Ovary (tissue), 9 donors: ENCODE data around the gene FOXD2. TPM values are rescaled to one million over a fixed set of nuclear protein-coding genes. Genes with fewer than 3 reads are reported as not detected.

Experiments
- DNase-seq, 5 donors: peaks; one replicate each; pipeline ENCODE4 v3.0.0-alpha.2; 2019 to 2020
- H3K27ac ChIP-seq, 2 donors: fragments of 200-600 bp; one replicate each; pipeline versions ENCODE4 v1.5.1 to v1.8.0; 2019 to 2022
- H3K27me3 ChIP-seq: fragments of 200-600 bp; one replicate; pipeline ENCODE4 v1.8.0; 2022
- H3K36me3 ChIP-seq: fragments of 200-600 bp; sonication (generic); one replicate; pipeline ENCODE4 v1.5.1; 2019
- H3K4me1 ChIP-seq: one replicate; pipeline ENCODE4 v1.8.1; 2013; ENCODE audit warnings: mild to moderate bottlenecking, moderate library complexity; ENCODE audit not compliant: insufficient read depth
- H3K4me3 ChIP-seq: fragments of 200-600 bp; sonication (generic); one replicate; pipeline ENCODE4 v1.5.1; 2017
- H3K9me3 ChIP-seq, 2 donors: fragments of 200-600 bp in 1 of 2; sonication (generic) in 1 of 2; one replicate each; pipeline versions ENCODE4 v1.5.1 to v1.8.1; 2013 to 2019; ENCODE audit warnings: mild to moderate bottlenecking in 1 of 2, moderate library complexity in 1 of 2
- CTCF ChIP-seq, 3 donors: fragments of 450-650 bp in 2 of 3; fragments of 200-600 bp in 1 of 3; IDR thresholded peaks; one replicate each; pipeline versions ENCODE4 v1.5.1 to v1.8.0; 2016 to 2022; ENCODE audit warnings: antibody characterized with exemption in 3 of 3, mild to moderate bottlenecking in 1 of 3
- EP300 ChIP-seq: sonication (generic); formaldehyde crosslinking; IDR thresholded peaks from one replicate; pipeline ENCODE4 v1.6.1; 2017; ENCODE audit warnings: antibody characterized with exemption
- POLR2A ChIP-seq: fragments of 450-650 bp; IDR thresholded peaks from one replicate; pipeline ENCODE4 v1.6.1; 2017; ENCODE audit warnings: antibody characterized with exemption, mild to moderate bottlenecking, moderate library complexity
- WGBS, 3 donors: extraction: QIAGEN DNeasy Blood & Tissue Kit in 1 of 3; methylation state at CpG; one replicate each; pipeline versions ENCODE4 v1.1.5 to v1.1.7; 2013 to 2017; 5-methylcytosine and 5-hydroxymethylcytosine counted together
- intact Hi-C, 4 donors: fragments of 100-400 bp; cut with DNase I; formaldehyde crosslinking; loops; one replicate each; pipeline versions ENCODE4 v1.11.0 to v1.15.1; 2022 to 2023
- polyA plus RNA-seq, 2 donors: library from polyadenylated mRNA; stranded (reverse); fragments of 200-250 nt in 1 of 2; fragments of 350-450 nt in 1 of 2; fragmentation: Illumina TruSeq in 1 of 2; extraction: RNeasy Lipid Tissue Mini Kit (QIAGEN cat#74804) in 1 of 2; gene quantifications; one replicate each; pipeline ENCODE4 v1.2.3, GENCODE V29; 2013 to 2014
- total RNA-seq, 7 donors: library from RNA; depleted of rRNA in 2 of 7; stranded (reverse); fragments of >200 nt in 2 of 7; fragmentation: NEBNext Ultra II Directional in 3 of 7; extraction: Animal tissue kit (Norgen Biotek cat#: 25700) in 3 of 7; gene quantifications; one replicate each; pipeline versions ENCODE4 v1.1.0 to v1.2.4, GENCODE V29; 2016 to 2023
- donor health status: DM: no; HTN: no; CAD: no; lungs with moderate emphysema.
- donor health status: DM: no; HTN: no; CAD: no.
- donor health status: Bipolar disorder and iron deficiency.
- donor health status: DM: yes; HTN: yes; CAD: no.
- donor health status: DM: no; HTN: no; CAD: no.
- donor health status: DM: yes; HTN: yes; CAD: no.

Gene FOXD2
- total and polyA plus RNA-seq, 9 donors: 0.05 to 0.18 (median 0.09) TPM; not detected in 3

- 39 to 73% (median 68%) methylated on average over 2 of the region's 2 CpGs for WGBS, 3 donors
These were observed 19.7 kb upstream of the FOXD2 start for GRCh38 chr1:47418122-47418521.

DNA sequence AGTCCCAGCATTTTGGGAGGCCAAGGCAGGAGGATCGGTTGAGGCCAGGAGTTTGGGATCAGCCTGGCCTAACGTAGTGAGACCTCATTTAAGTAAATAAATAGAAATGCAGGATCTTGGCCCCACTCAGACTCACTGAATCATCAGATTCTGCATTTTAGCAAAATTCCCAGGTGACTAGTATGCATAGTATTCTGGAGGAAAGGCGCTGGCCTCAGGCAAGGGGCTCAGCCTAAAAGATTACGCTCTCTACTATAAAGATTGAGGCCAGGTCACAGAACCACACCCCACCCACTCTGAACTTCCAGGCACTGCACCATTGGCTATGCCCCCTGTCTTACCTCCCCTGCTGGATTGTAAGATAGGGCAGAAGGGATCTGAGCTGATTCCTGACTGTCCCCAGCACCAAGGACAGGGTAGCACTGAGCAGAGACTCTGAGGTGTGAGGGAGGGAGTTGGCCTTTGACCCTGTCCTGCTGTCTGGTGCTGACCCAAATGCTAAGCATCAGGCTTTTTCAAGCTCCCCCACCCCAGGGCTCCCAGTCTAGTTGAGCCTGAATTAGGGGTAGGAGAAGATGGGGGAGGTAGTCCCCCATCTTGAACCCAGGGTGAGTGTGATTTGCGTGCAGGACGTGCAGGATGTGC, 19.0 kb upstream of the FOXD2 start:
- no peak for DNase-seq
- intact Hi-C loops: no loop called here
- no peak for TF ChIP-seq POLR2A
- TF ChIP-seq EP300: no peak
- TF ChIP-seq CTCF (IDR thresholded peaks at IDR 0.05): no peak
- Histone ChIP-seq H3K36me3 (no peaks in the 10 kb centered on the region), H3K4me1 (no peaks in the 10 kb centered on the region), H3K27ac (no peak overlapping the region), H3K27me3 (no peaks in the 10 kb centered on the region), H3K9me3 (no peaks in the 10 kb centered on the region), H3K4me3 (no peak overlapping the region)
- WGBS, 3 donors: 81 to 90% (median 87%) methylated on average over 6 of the region's 6 CpGs

More at GRCh38 chr1:47418122-47418521, 19.7 kb upstream of the FOXD2 start:
- Histone ChIP-seq H3K27me3 (no peaks in the 10 kb centered on the region), H3K27ac (no peak overlapping the region), H3K4me1 (no peaks in the 10 kb centered on the region), H3K9me3 (no peaks in the 10 kb centered on the region), H3K36me3 (no peaks in the 10 kb centered on the region), H3K4me3 (no peak overlapping the region)
- intact Hi-C loops: no loop called here
- no peak for TF ChIP-seq EP300
- DNase-seq: no peak

- intact Hi-C loops: no loop called here
These were observed 17.3 kb upstream of the FOXD2 start for GRCh38 chr1:47420547-47420946.

DNA sequence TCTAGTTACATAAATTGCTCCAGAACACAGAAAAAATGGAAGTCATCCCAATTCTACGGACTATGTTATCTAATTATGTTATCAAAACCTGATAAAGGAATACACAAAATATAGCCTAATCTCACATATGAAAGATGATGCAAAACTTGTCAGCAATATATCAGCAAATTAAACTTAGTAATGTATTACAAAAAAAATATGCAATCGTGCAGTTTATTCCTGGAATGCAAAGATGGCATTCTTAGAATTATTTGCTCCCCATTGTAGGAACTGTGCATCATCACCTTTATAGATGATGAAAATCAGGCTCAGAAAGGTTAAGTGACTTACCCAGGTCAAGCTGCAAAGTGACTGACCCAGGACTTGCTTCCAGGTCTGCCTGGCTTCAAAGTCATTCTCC, 14.0 kb upstream of the FOXD2 start:
- TF ChIP-seq POLR2A (no peak), CTCF (IDR thresholded peaks at IDR 0.05) (no peak)
- Histone ChIP-seq H3K9me3 (no peaks in the 10 kb centered on the region), H3K4me1 (no peaks in the 10 kb centered on the region), H3K27me3 (no peaks in the 10 kb centered on the region), H3K36me3 (no peaks in the 10 kb centered on the region), H3K27ac (no peak overlapping the region), H3K4me3 (no peak overlapping the region)
- 14 to 25% (median 20%) methylated on average over 2 of the region's 2 CpGs for WGBS, 3 donors
- DNase-seq: no peak
- intact Hi-C loops: no loop called here

More at GRCh38 chr1:47420547-47420946, 17.3 kb upstream of the FOXD2 start:
- Histone ChIP-seq H3K27ac (no peak overlapping the region), H3K36me3 (no peaks in the 10 kb centered on the region), H3K27me3 (no peaks in the 10 kb centered on the region), H3K4me3 (no peak overlapping the region), H3K9me3 (no peaks in the 10 kb centered on the region), H3K4me1 (no peaks in the 10 kb centered on the region)
- TF ChIP-seq POLR2A: no peak
- TF ChIP-seq CTCF (IDR thresholded peaks at IDR 0.05): no peak
- no peak for TF ChIP-seq EP300
- no peak for DNase-seq
- 74 to 86% (median 75%) methylated on average over 4 of the region's 4 CpGs for WGBS, 3 donors

- Histone ChIP-seq H3K9me3 (no peaks in the 10 kb centered on the region), H3K27me3 (no peaks in the 10 kb centered on the region), H3K4me1 (no peaks in the 10 kb centered on the region), H3K4me3 (no peak overlapping the region), H3K27ac (no peak overlapping the region), H3K36me3 (no peaks in the 10 kb centered on the region)
- TF ChIP-seq CTCF (IDR thresholded peaks at IDR 0.05) (no peak), EP300 (no peak), POLR2A (no peak)
- WGBS, 3 donors: 2 to 4% (median 4%) methylated on average over 6 of the region's 6 CpGs
- intact Hi-C loops: no loop called here
- no peak for DNase-seq
These were observed 13.4 kb upstream of the FOXD2 start for GRCh38 chr1:47424336-47424982.
